Transverse colon (tissue), 4 donors: ENCODE results near the gene CRK. TPM values are rescaled to one million over a fixed set of nuclear protein-coding genes. Genes with fewer than 3 reads are reported as not detected.

ENCODE experiments used
- DNase-seq: peaks from one replicate; pipeline ENCODE4 v3.0.0-alpha.2; 2019
- H3K27ac ChIP-seq, 4 donors: fragments of 200-600 bp; sonication (generic); 2 replicates each; pipeline ENCODE4 v1.5.1; 2016 to 2018; ENCODE audit warnings: inconsistent platforms in 4 of 4
- H3K27me3 ChIP-seq: fragments of 200-600 bp; sonication (generic); 2 replicates; pipeline ENCODE4 v1.5.1; 2017; ENCODE audit warnings: inconsistent platforms
- H3K36me3 ChIP-seq, 4 donors: fragments of 200-600 bp; sonication (generic); 2 replicates each; pipeline ENCODE4 v1.5.1; 2017 to 2019; ENCODE audit warnings: inconsistent platforms in 4 of 4
- H3K4me1 ChIP-seq, 4 donors: fragments of 200-600 bp; sonication (generic); 2 replicates each; pipeline ENCODE4 v1.5.1; 2017 to 2020; ENCODE audit warnings: inconsistent platforms in 4 of 4
- H3K4me3 ChIP-seq, 4 donors: fragments of 200-600 bp; sonication (generic); 1 replicate in 1 of 4; 2 replicates in 3 of 4; pipeline versions ENCODE4 v1.5.1 to v1.6.1; 2017 to 2019; ENCODE audit warnings: inconsistent platforms in 4 of 4
- H3K9me3 ChIP-seq, 2 donors: fragments of 200-600 bp; sonication (generic); 2 replicates each; pipeline ENCODE4 v1.5.1; 2017 to 2019; ENCODE audit warnings: inconsistent platforms in 2 of 2
- EP300 ChIP-seq: sonication (generic); formaldehyde crosslinking; IDR thresholded peaks from one replicate; pipeline ENCODE4 v1.6.1; 2017; ENCODE audit warnings: antibody characterized with exemption, low read depth
- POLR2A ChIP-seq: fragments of 450-650 bp; IDR thresholded peaks from one replicate; pipeline ENCODE4 v1.6.1; 2016; ENCODE audit warnings: antibody characterized with exemption, mild to moderate bottlenecking, moderate library complexity
- POLR2AphosphoS5 ChIP-seq, 3 donors: sonication (generic); formaldehyde crosslinking; IDR thresholded peaks; one replicate each; pipeline ENCODE4 v1.6.1; 2016; ENCODE audit warnings: antibody characterized with exemption in 3 of 3
- WGBS, 2 donors: methylation state at CpG; one replicate each; pipeline ENCODE4 v1.1.5; 2018; ENCODE audit warnings: low coverage in 1 of 2; 5-methylcytosine and 5-hydroxymethylcytosine counted together
- in situ Hi-C, 4 donors: fragments of 200-750 bp; cut with MboI; loops; one replicate each; pipeline versions ENCODE4 v1.15.0 to v1.15.1; 2017; ENCODE audit warnings: low sequenced_read_pairs in 3 of 4, low pct_ligation_motif_present in 1 of 4, low pct_unique_long_range_greater_than_20kb in 1 of 4
- intact Hi-C: fragments of 100-400 bp; cut with DNase I; formaldehyde crosslinking; loops from one replicate; pipeline ENCODE4 v1.15.1; 2023; ENCODE audit warnings: low total_unique reads
- total RNA-seq, 4 donors: library from RNA; depleted of rRNA; stranded (reverse); fragments of >200 nt; gene quantifications; one replicate each; pipeline ENCODE4 v1.1.0, GENCODE V29; 2016
- TF ChIP-seq, protein P1 (sequence below), 5 experiments: fragments of 200-600 bp in 3 of 5; fragments of 450-650 bp in 2 of 5; sonication (generic) in 3 of 5; IDR thresholded peaks; 1 replicate in 2 of 5; 2 replicates in 3 of 5; pipeline ENCODE4 v1.5.1; 2016 to 2017; ENCODE audit warnings: antibody characterized with exemption in 5 of 5, inconsistent platforms in 3 of 5, mild to moderate bottlenecking in 2 of 5, moderate library complexity in 1 of 5

CRK gene
- total RNA-seq, 4 donors from 2014 or later, result 33.4 to 95.3 (median 63.4) TPM

DNA sequence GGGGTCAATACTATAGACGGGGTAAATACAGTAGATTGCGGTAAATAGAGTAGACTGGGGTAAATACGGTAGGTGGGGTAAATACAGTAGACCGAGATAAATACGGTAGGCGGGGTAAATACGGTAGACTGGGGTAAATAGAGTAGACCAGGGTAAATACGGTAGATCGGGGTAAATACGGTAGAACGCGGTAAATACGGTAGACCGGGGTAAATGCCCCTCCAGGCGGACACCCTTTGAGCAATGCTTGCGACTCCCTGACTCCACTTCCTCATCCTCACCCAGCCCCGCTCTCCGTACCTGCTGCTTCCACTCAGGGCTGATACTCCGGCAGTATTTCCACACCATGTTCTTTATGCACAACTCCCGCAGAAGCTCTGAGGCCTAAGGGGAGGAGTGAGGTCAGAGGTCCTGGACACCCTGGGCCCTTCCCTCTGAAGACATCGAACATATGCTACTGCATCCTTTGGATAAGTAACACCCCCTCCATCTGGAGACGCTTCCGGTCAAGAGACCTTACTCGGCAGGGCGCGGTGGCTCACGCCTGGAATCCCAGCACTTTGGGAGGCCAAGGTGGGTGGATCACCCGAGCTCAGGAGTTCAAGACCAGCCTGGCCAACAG lies 13.3 kb upstream of the CRK start:
- no peak for TF ChIP-seq EP300
- no peak for TF ChIP-seq POLR2A
- no peak for TF ChIP-seq POLR2AphosphoS5 (IDR thresholded peaks at IDR 0.05)
- TF ChIP-seq, protein P1, sequence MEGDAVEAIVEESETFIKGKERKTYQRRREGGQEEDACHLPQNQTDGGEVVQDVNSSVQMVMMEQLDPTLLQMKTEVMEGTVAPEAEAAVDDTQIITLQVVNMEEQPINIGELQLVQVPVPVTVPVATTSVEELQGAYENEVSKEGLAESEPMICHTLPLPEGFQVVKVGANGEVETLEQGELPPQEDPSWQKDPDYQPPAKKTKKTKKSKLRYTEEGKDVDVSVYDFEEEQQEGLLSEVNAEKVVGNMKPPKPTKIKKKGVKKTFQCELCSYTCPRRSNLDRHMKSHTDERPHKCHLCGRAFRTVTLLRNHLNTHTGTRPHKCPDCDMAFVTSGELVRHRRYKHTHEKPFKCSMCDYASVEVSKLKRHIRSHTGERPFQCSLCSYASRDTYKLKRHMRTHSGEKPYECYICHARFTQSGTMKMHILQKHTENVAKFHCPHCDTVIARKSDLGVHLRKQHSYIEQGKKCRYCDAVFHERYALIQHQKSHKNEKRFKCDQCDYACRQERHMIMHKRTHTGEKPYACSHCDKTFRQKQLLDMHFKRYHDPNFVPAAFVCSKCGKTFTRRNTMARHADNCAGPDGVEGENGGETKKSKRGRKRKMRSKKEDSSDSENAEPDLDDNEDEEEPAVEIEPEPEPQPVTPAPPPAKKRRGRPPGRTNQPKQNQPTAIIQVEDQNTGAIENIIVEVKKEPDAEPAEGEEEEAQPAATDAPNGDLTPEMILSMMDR (IDR thresholded peaks at IDR 0.05), result no peak
- H3K9me3 ChIP-seq, result no peaks in the 10 kb centered on the region
- H3K4me1 ChIP-seq, result no peaks in the 10 kb centered on the region
- whole genome bisulfite sequencing, 2 donors, result 87 to 89% methylated on average over 13 to 28 of the region's 28 CpGs
- H3K4me3 ChIP-seq, result no peak overlapping the region
- intact Hi-C loops, result no loop called here
- H3K27me3 ChIP-seq, result no peaks in the 10 kb centered on the region
- in situ Hi-C loops, result no loop called here
- peaks cover 0 to 49% (median 21%) of the 10 kb centered on the region in 4 donors for H3K36me3 ChIP-seq
- H3K27ac ChIP-seq, result no peak overlapping the region
- no peak for DNase-seq

DNA sequence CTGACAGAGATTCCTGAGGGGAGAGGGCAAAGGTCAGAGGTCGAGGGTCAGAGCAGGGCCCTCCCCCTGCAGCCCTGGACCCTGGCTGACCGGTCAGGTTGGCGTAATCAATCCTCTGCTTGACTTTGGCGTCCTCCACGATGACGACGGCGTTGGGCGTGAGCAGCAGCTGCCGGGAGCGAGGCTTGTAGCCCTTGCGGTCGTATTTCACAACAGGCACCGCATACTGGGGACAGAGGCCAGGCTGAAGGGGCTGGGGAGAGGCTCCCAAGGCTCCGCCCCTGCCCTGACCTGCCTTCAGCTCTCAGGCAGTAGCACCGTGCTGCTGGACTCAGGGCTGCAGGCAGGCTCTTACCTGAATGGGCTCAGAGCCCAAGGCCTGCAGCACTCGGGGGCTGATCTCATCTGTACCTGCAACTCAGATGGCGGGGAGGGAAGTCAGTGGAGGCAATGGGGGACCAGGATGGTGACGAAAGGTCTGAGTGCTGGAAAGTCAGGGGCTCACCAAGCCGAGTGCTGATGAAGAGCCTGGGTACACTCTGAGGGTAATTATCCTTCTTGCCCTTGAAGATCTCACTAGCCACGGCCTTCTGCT lies 12.0 kb upstream of the CRK start:
- no peak overlapping the region for H3K27ac ChIP-seq
- H3K4me3 ChIP-seq, result no peak overlapping the region
- in situ Hi-C loops (no loop called here), intact Hi-C loops (no loop called here)
- H3K4me1 ChIP-seq, result peaks cover 0 to 6% (median 0%) of the 10 kb centered on the region in 4 donors
- no peak for DNase-seq
- H3K36me3 ChIP-seq, result peaks cover 0 to 49% (median 20%) of the 10 kb centered on the region in 4 donors
- 88% methylated on average over 20 of the region's 21 CpGs; no CpG with 5 or more reads in 1 of the 2 donors for WGBS, 2 donors
- H3K9me3 ChIP-seq, result no peaks in the 10 kb centered on the region
- TF ChIP-seq, protein P1 (IDR thresholded peaks at IDR 0.05), result no peak
- TF ChIP-seq POLR2AphosphoS5 (IDR thresholded peaks at IDR 0.05), result peak in 1 of 3 donors; percentile 12
- H3K27me3 ChIP-seq, result no peaks in the 10 kb centered on the region

- Histone ChIP-seq H3K27ac (no peak overlapping the region), H3K4me3 (no peak overlapping the region), H3K27me3 (no peaks in the 10 kb centered on the region), H3K4me1 (peaks cover 0 to 13% (median 0%) of the 10 kb centered on the region in 4 donors), H3K36me3 (peaks cover 0 to 49% (median 20%) of the 10 kb centered on the region in 4 donors), H3K9me3 (no peaks in the 10 kb centered on the region)
- TF ChIP-seq POLR2A (no peak), EP300 (no peak), POLR2AphosphoS5 (IDR thresholded peaks at IDR 0.05) (no peak)
- TF ChIP-seq, protein P1 (IDR thresholded peaks at IDR 0.05), result no peak
- intact Hi-C loops (no loop called here), in situ Hi-C loops (no loop called here)
- no peak for DNase-seq
- 95% methylated on average over 6 of the region's 16 CpGs; no CpG with 5 or more reads in 1 of the 2 donors for whole genome bisulfite sequencing, 2 donors
Observed at GRCh38 chr17:1467258-1467657, 11.2 kb upstream of the CRK start.

- intact Hi-C loops (no loop called here), in situ Hi-C loops (no loop called here)
- DNase-seq, result no peak
- TF ChIP-seq POLR2AphosphoS5 (IDR thresholded peaks at IDR 0.05) (peak in 1 of 3 donors; percentile 7), EP300 (no peak), POLR2A (no peak)
- TF ChIP-seq, protein P1 (IDR thresholded peaks at IDR 0.05), result no peak
- WGBS, 2 donors, result 92% methylated on average over 8 of the region's 8 CpGs; no CpG with 5 or more reads in 1 of the 2 donors
- Histone ChIP-seq H3K4me1 (peaks cover 5 to 32% (median 9%) of the 10 kb centered on the region in 4 donors), H3K27ac (no peak overlapping the region), H3K4me3 (no peak overlapping the region), H3K36me3 (peaks cover 0 to 26% (median 10%) of the 10 kb centered on the region in 4 donors), H3K27me3 (no peaks in the 10 kb centered on the region), H3K9me3 (no peaks in the 10 kb centered on the region)
Observed at GRCh38 chr17:1464186-1464585, 8.2 kb upstream of the CRK start.
